ENCODE data around the gene GAN.

Gene GAN

DNA sequence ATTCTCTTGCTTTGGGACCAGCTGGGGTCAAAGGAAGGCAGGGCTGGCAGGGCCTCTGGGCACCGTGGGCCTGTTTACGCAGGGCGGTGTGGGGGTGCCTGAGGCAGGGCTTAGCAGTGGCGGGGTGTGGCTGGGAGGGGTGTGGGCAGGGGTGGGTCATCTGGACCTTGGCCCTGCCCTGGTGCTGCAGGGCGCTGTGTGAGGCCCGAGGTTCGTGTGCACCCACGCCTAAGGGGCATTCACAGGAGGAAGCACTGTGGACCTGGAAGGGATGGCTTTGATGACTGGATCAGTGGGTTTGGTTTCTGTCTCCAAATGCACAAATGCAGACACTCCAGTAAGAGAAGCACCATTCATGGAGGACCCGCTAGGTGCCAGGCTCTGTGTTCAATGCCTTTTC is 39.0 kb upstream of the GAN start:
- H3K36me3 ChIP-seq (replicated peaks; ENCODE audit: insufficient read depth, low read length): no peaks in the 10 kb centered on the region
- no peak overlapping the region for H3K4me2 ChIP-seq (ENCODE audit: low read depth, low read length)
- H2AFZ ChIP-seq (ENCODE audit: low read length): no peak overlapping the region
- no peaks in the 10 kb centered on the region for H4K20me1 ChIP-seq (ENCODE audit: insufficient read depth, low read length)
- H3K9ac ChIP-seq (ENCODE audit: low read length): no peak overlapping the region
- no peaks in the 10 kb centered on the region for H3K4me1 ChIP-seq (ENCODE audit: low read length)
- no peaks in the 10 kb centered on the region for H3K79me2 ChIP-seq (ENCODE audit: low read length)
- H3F3A ChIP-seq (ENCODE audit: insufficient read depth, low read length): no peaks in the 10 kb centered on the region
- no peaks in the 10 kb centered on the region for H3K27me3 ChIP-seq (replicated peaks; ENCODE audit: insufficient read depth, low read length)
- no peak for TF ChIP-seq EZH2phosphoT487 (IDR thresholded peaks at IDR 0.05; ENCODE audit: low read length)
- no peak for TF ChIP-seq CTCF (IDR thresholded peaks at IDR 0.05; ENCODE audit: low read length)
- no peak for TF ChIP-seq EZH2 (optimal IDR thresholded peaks at IDR 0.05; ENCODE audit: low read depth, low read length)
- H3K9me3 ChIP-seq (replicated peaks; ENCODE audit: insufficient read depth, low read length): no peaks in the 10 kb centered on the region
- no peak for DNase-seq
- no peak overlapping the region for H3K27ac ChIP-seq (ENCODE audit: low read length)
- no peaks in the 10 kb centered on the region for H3K9me2 ChIP-seq (replicated peaks; ENCODE audit: insufficient read depth, low read length)
- H3K4me3 ChIP-seq (ENCODE audit: low read length): no peak overlapping the region

DNA sequence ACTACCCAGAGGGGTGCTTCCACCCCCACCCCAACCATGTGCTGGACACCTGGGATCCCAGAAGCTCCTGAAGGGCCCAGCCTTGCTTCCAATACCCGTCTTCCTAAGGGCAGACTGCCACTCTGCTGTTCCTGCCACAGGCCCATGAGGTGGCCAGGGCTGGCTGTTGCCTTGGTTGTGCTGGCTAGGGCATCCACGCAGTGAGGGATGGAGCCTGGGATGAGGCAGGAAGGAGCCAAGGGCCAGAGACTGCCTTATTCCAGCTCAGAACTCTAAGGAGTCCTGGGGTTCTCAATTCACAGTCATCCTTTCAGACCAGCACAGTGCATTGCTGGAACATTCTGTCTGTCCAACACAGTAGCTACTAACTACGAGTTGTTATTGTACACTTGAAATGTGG is 38.4 kb upstream of the GAN start:
- H3K9me2 ChIP-seq (replicated peaks; ENCODE audit: insufficient read depth, low read length): no peaks in the 10 kb centered on the region
- H4K20me1 ChIP-seq (ENCODE audit: insufficient read depth, low read length): no peaks in the 10 kb centered on the region
- no peak overlapping the region for H3K4me2 ChIP-seq (ENCODE audit: low read depth, low read length)
- H3K4me1 ChIP-seq (ENCODE audit: low read length): no peaks in the 10 kb centered on the region
- H3K9me3 ChIP-seq (replicated peaks; ENCODE audit: insufficient read depth, low read length): no peaks in the 10 kb centered on the region
- no peaks in the 10 kb centered on the region for H3K36me3 ChIP-seq (replicated peaks; ENCODE audit: insufficient read depth, low read length)
- TF ChIP-seq EZH2 (optimal IDR thresholded peaks at IDR 0.05; ENCODE audit: low read depth, low read length): no peak
- no peak for TF ChIP-seq CTCF (IDR thresholded peaks at IDR 0.05; ENCODE audit: low read length)
- TF ChIP-seq EZH2phosphoT487 (IDR thresholded peaks at IDR 0.05; ENCODE audit: low read length): no peak
- no peak overlapping the region for H3K4me3 ChIP-seq (ENCODE audit: low read length)
- H3K27me3 ChIP-seq (replicated peaks; ENCODE audit: insufficient read depth, low read length): no peaks in the 10 kb centered on the region
- H3K9ac ChIP-seq (ENCODE audit: low read length): no peak overlapping the region
- no peaks in the 10 kb centered on the region for H3F3A ChIP-seq (ENCODE audit: insufficient read depth, low read length)
- no peaks in the 10 kb centered on the region for H3K79me2 ChIP-seq (ENCODE audit: low read length)
- H3K27ac ChIP-seq (ENCODE audit: low read length): no peak overlapping the region
- H2AFZ ChIP-seq (ENCODE audit: low read length): no peak overlapping the region
- DNase-seq: no peak

- Histone ChIP-seq H3K9me3 (replicated peaks; ENCODE audit: insufficient read depth, low read length) (no peaks in the 10 kb centered on the region), H3K27me3 (replicated peaks; ENCODE audit: insufficient read depth, low read length) (no peaks in the 10 kb centered on the region), H3K4me1 (ENCODE audit: low read length) (no peaks in the 10 kb centered on the region), H4K20me1 (ENCODE audit: insufficient read depth, low read length) (no peaks in the 10 kb centered on the region), H2AFZ (ENCODE audit: low read length) (no peak overlapping the region), H3K79me2 (ENCODE audit: low read length) (no peaks in the 10 kb centered on the region), H3K9me2 (replicated peaks; ENCODE audit: insufficient read depth, low read length) (no peaks in the 10 kb centered on the region), H3K36me3 (replicated peaks; ENCODE audit: insufficient read depth, low read length) (no peaks in the 10 kb centered on the region), H3K27ac (ENCODE audit: low read length) (no peak overlapping the region), H3K4me3 (ENCODE audit: low read length) (no peak overlapping the region), H3K9ac (ENCODE audit: low read length) (no peak overlapping the region), H3K4me2 (ENCODE audit: low read depth, low read length) (no peak overlapping the region), H3F3A (ENCODE audit: insufficient read depth, low read length) (no peaks in the 10 kb centered on the region)
- DNase-seq: no peak
- no peak for TF ChIP-seq EZH2phosphoT487 (IDR thresholded peaks at IDR 0.05; ENCODE audit: low read length)
- TF ChIP-seq EZH2 (optimal IDR thresholded peaks at IDR 0.05; ENCODE audit: low read depth, low read length): no peak
- TF ChIP-seq CTCF (IDR thresholded peaks at IDR 0.05; ENCODE audit: low read length): no peak
These were observed 37.2 kb upstream of the GAN start for GRCh38 chr16:81277541-81278080.

All from MM.1S (cell line).